HL-60 (cell line): ENCODE results near the gene P4HA2.

ENCODE experiments used
- CTCF ChIP-seq: IDR thresholded peaks from one replicate; pipeline ENCODE4 v1.5.1; 2011; ENCODE audit warnings: low read length, control low read depth, inconsistent platforms; ENCODE audit not compliant: insufficient read depth
- GABPA ChIP-seq: IDR thresholded peaks from 2 replicates; pipeline ENCODE4 v1.6.1; 2012; ENCODE audit warnings: low read depth
- POLR2AphosphoS5 ChIP-seq: IDR thresholded peaks from 2 replicates; pipeline ENCODE4 v1.6.1; 2012; ENCODE audit warnings: low read depth
- REST ChIP-seq: IDR thresholded peaks from 2 replicates; pipeline ENCODE4 v1.6.1; 2012; ENCODE audit warnings: low read depth; ENCODE audit not compliant: insufficient replicate concordance

- TF ChIP-seq POLR2AphosphoS5 (no peak), GABPA (no peak), REST (no peak), CTCF (peak; percentile 28)
Observed at GRCh38 chr5:132272311-132273210, 44.9 kb upstream of the P4HA2 start.
